HG03280 (cell line): Measurements from ENCODE around the gene SLC19A1.
"Not testable (repeated sequence)": the region's sequence is repeated elsewhere in the genome, so short reads cannot be mapped to it uniquely, and the experiment has no call there.

Source experiments
- ATAC-seq: cut with Tn5 transposase; IDR thresholded peaks from one replicate; pipeline ENCODE4 v1.9.1; 2021; ENCODE audit warnings: mild to moderate bottlenecking, moderate library complexity; ENCODE audit not compliant: unreplicated experiment

Gene SLC19A1

GRCh38 chr21:45576838-45577737 is 34.8 kb upstream of the SLC19A1 start:
- no peak for ATAC-seq

- no peak for ATAC-seq
Measured at GRCh38 chr21:45575993-45576837, 34.0 kb upstream of the SLC19A1 start.

- no peak for ATAC-seq
Measured at GRCh38 chr21:45575304-45575992, 33.2 kb upstream of the SLC19A1 start.

- no peak for ATAC-seq
Measured at GRCh38 chr21:45574691-45575090, 32.5 kb upstream of the SLC19A1 start.

GRCh38 chr21:45574081-45574501 is 31.9 kb upstream of the SLC19A1 start:
- no peak for ATAC-seq

GRCh38 chr21:45573452-45574035 is 31.3 kb upstream of the SLC19A1 start:
- no peak for ATAC-seq

- ATAC-seq = no peak
Measured at GRCh38 chr21:45572783-45573451, 30.7 kb upstream of the SLC19A1 start.

- ATAC-seq = no peak
Measured at GRCh38 chr21:45572231-45572630, 30.0 kb upstream of the SLC19A1 start.

GRCh38 chr21:45571641-45572040 is 29.4 kb upstream of the SLC19A1 start:
- no peak for ATAC-seq

GRCh38 chr21:45570826-45571601 is 28.8 kb upstream of the SLC19A1 start:
- no peak for ATAC-seq

- ATAC-seq = no peak
Measured at GRCh38 chr21:45570071-45570470, 27.8 kb upstream of the SLC19A1 start.

GRCh38 chr21:45568383-45568782 is 26.1 kb upstream of the SLC19A1 start:
- no peak for ATAC-seq

GRCh38 chr21:45564137-45564536 is 21.9 kb upstream of the SLC19A1 start:
- not testable (repeated sequence) for ATAC-seq

- no peak for ATAC-seq
Measured at GRCh38 chr21:45562965-45563364, 20.7 kb upstream of the SLC19A1 start.

- no peak for ATAC-seq
Measured at GRCh38 chr21:45562402-45562801, 20.2 kb upstream of the SLC19A1 start.

GRCh38 chr21:45561241-45561640 is 19.0 kb upstream of the SLC19A1 start:
- ATAC-seq = not testable (repeated sequence)

GRCh38 chr21:45560106-45561021 is 18.1 kb upstream of the SLC19A1 start:
- ATAC-seq = no peak
